IMR-90 (cell line): Measurements from ENCODE around the gene TRIM44. TPM values are rescaled to one million over a fixed set of nuclear protein-coding genes. Genes with fewer than 3 reads are reported as not detected.

Experiments
- ATAC-seq: fragments of 200-7000 bp; cut with Tn5 transposase; 2 replicates; pipeline ENCODE4 v1.9.1; 2020; ENCODE audit warnings: low read depth, mild to moderate bottlenecking, moderate library complexity
- BruUV-seq: library from RNA; stranded (reverse); fragments of 400-500 nt; replicated peaks from 2 replicates; lab custom pipeline; 2021; lab: Mats Ljungman, UMichigan
- CTCF ChIA-PET: fragments of 300-600 bp; formaldehyde crosslinking; extraction: SDS; loops from one replicate; lab custom pipeline; 2021; ENCODE audit warnings: antibody characterized with exemption; lab: Yijun Ruan, JAX
- POLR2A ChIA-PET: fragments of 300-600 bp; sonication (Branson Sonifier 250); formaldehyde crosslinking; loops from one replicate; lab custom pipeline; 2022; ENCODE audit warnings: antibody characterized with exemption; ENCODE audit not compliant: unreplicated experiment; lab: Charles Lee
- DNase-seq: peaks from one replicate; pipeline ENCODE4 v3.0.0; 2013
- H2AFZ ChIP-seq: replicated peaks from 2 replicates; pipeline ENCODE3; 2013; ENCODE audit warnings: low read length, mild to moderate bottlenecking; ENCODE audit not compliant: poor library complexity
- H2AK5ac ChIP-seq: 2 replicates; pipeline ENCODE4 v1.6.1; 2013; ENCODE audit warnings: low read depth, low read length, inconsistent platforms
- H2AK9ac ChIP-seq: replicated peaks from 2 replicates; pipeline ENCODE3; 2013; ENCODE audit warnings: mild to moderate bottlenecking, low read depth, low read length, moderate library complexity; ENCODE audit not compliant: poor library complexity
- H2BK120ac ChIP-seq: 2 replicates; pipeline ENCODE4 v1.6.1; 2013; ENCODE audit warnings: low read depth, low read length, inconsistent platforms
- H2BK15ac ChIP-seq: 3 replicates; pipeline ENCODE4 v1.6.1; 2013; ENCODE audit warnings: low read depth, low read length, inconsistent platforms
- H2BK20ac ChIP-seq: 2 replicates; pipeline ENCODE4 v1.6.1; 2013; ENCODE audit warnings: low read depth, mild to moderate bottlenecking, inconsistent platforms, low read length, moderate library complexity
- H2BK5ac ChIP-seq: 2 replicates; pipeline ENCODE4 v1.6.1; 2013; ENCODE audit warnings: mild to moderate bottlenecking, low read depth, low read length, inconsistent platforms; ENCODE audit not compliant: poor library complexity, severe bottlenecking
- H3K14ac ChIP-seq: replicated peaks from 2 replicates; pipeline ENCODE4 v1.6.1; 2013; ENCODE audit warnings: low read depth, low read length, inconsistent platforms
- H3K18ac ChIP-seq: 2 replicates; pipeline ENCODE4 v1.6.1; 2013; ENCODE audit warnings: low read depth, low read length, control low read depth
- H3K23ac ChIP-seq: 2 replicates; pipeline ENCODE4 v1.6.1; 2013; ENCODE audit warnings: low read depth, low read length, inconsistent platforms
- H3K27ac ChIP-seq: 2 replicates; pipeline ENCODE4 v1.5.1; 2013; ENCODE audit warnings: mild to moderate bottlenecking, control low read depth, low read length; ENCODE audit not compliant: insufficient read depth
- H3K27me3 ChIP-seq: 2 replicates; pipeline ENCODE4 v1.6.1; 2013; ENCODE audit warnings: low read length; ENCODE audit not compliant: control insufficient read depth, insufficient read depth
- H3K36me3 ChIP-seq: 2 replicates; pipeline ENCODE4 v1.6.1; 2013; ENCODE audit warnings: low read length, mixed read lengths; ENCODE audit not compliant: control insufficient read depth, insufficient read depth
- H3K4ac ChIP-seq: 2 replicates; pipeline ENCODE4 v1.6.1; 2013; ENCODE audit warnings: low read depth, low read length, inconsistent platforms
- H3K4me1 ChIP-seq: 2 replicates; pipeline ENCODE4 v1.6.1; 2013; ENCODE audit warnings: low read length, mixed read lengths; ENCODE audit not compliant: control insufficient read depth, insufficient read depth
- H3K4me2 ChIP-seq: 2 replicates; pipeline ENCODE4 v1.6.1; 2013; ENCODE audit warnings: low read depth, mild to moderate bottlenecking, control low read depth, low read length, moderate library complexity
- H3K4me3 ChIP-seq: 2 replicates; pipeline ENCODE4 v1.5.1; 2013; ENCODE audit warnings: low read depth, mild to moderate bottlenecking, control low read depth, low read length, moderate library complexity; ENCODE audit not compliant: insufficient read depth
- H3K56ac ChIP-seq: 2 replicates; pipeline ENCODE4 v1.6.1; 2013; ENCODE audit warnings: low read length, inconsistent platforms; ENCODE audit not compliant: insufficient read depth; ENCODE audit errors: extremely low read depth
- H3K79me1 ChIP-seq, 2 experiments: 2 replicates each; pipeline ENCODE4 v1.6.1; 2013; ENCODE audit warnings: low read length in 2 of 2, inconsistent platforms in 1 of 2, low read depth in 1 of 2
- H3K9ac ChIP-seq: 2 replicates; pipeline ENCODE4 v1.6.1; 2013; ENCODE audit warnings: low read depth, low read length, control low read depth
- H3K9me1 ChIP-seq: 2 replicates; pipeline ENCODE4 v1.6.1; 2013; ENCODE audit warnings: low read length, inconsistent platforms; ENCODE audit not compliant: insufficient read depth
- H3K9me3 ChIP-seq: 2 replicates; pipeline ENCODE4 v1.6.1; 2013; ENCODE audit warnings: low read length; ENCODE audit not compliant: control insufficient read depth, insufficient read depth
- H4K20me1 ChIP-seq: 2 replicates; pipeline ENCODE4 v1.6.1; 2013; ENCODE audit warnings: low read length, inconsistent platforms; ENCODE audit not compliant: insufficient read depth
- H4K5ac ChIP-seq: 2 replicates; pipeline ENCODE4 v1.6.1; 2013; ENCODE audit warnings: mild to moderate bottlenecking, low read depth, low read length, control low read depth
- H4K8ac ChIP-seq, 2 experiments: 2 replicates each; pipeline ENCODE4 v1.6.1; 2013; ENCODE audit warnings: low read depth in 2 of 2, low read length in 2 of 2, control low read depth in 1 of 2, inconsistent platforms in 1 of 2
- H4K91ac ChIP-seq: 2 replicates; pipeline ENCODE4 v1.6.1; 2013; ENCODE audit warnings: low read depth, low read length, inconsistent platforms; ENCODE audit not compliant: insufficient read depth
- BHLHE40 ChIP-seq: fragments of 150-350 bp; IDR thresholded peaks from 2 replicates; pipeline ENCODE4 v1.6.1; 2016; ENCODE audit warnings: mild to moderate bottlenecking, low read depth, low read length
- MAFK ChIP-seq: IDR thresholded peaks from 2 replicates; pipeline ENCODE4 v1.6.1; 2012; ENCODE audit warnings: low read depth, low read length, improper control_type of control experiment
- POLR2A ChIP-seq: IDR thresholded peaks from 2 replicates; pipeline ENCODE4 v1.6.1; 2012; ENCODE audit warnings: mild to moderate bottlenecking, low read depth, low read length
- RCOR1 ChIP-seq: IDR thresholded peaks from 2 replicates; pipeline ENCODE4 v1.6.1; 2012; ENCODE audit warnings: mild to moderate bottlenecking, low read length, improper control_type of control experiment; ENCODE audit not compliant: insufficient replicate concordance
- WGBS, 2 experiments: methylation state at CpG; one replicate each; pipeline versions ENCODE4 v1.1.5 to v1.1.7; 2013; ENCODE audit warnings: missing lambda C conversion rate in 2 of 2; ENCODE audit not compliant: insufficient read length in 1 of 2; ENCODE audit errors: extremely low coverage in 2 of 2; 5-methylcytosine and 5-hydroxymethylcytosine counted together
- dilution Hi-C: fragments of 300-500 bp; cut with HindIII; formaldehyde crosslinking; loops from one replicate; pipeline ENCODE4 v1.14.3; 2018; ENCODE audit warnings: low sequenced_read_pairs; ENCODE audit not compliant: unreplicated experiment
- in situ Hi-C: fragments of 300-500 bp; cut with MboI; formaldehyde crosslinking; loops from 3 replicates; pipeline ENCODE4 v1.14.3; 2019; ENCODE audit warnings: low sequenced_read_pairs, inconsistent platforms, mixed read lengths
- intact Hi-C: fragments of 100-400 bp; cut with micrococcal nuclease; formaldehyde crosslinking; loops from 2 replicates; pipeline ENCODE4 v1.10.0; 2022
- polyA plus RNA-seq, 3 experiments: library from polyadenylated mRNA; depleted of rRNA; stranded (reverse); fragments of >200 nt; gene quantifications; 2 replicates each; pipeline ENCODE4 v1.2.3, GENCODE V29; 2012; ENCODE audit warnings: low replicate concordance in 1 of 3
- total RNA-seq: library from RNA; depleted of rRNA; stranded (reverse); fragments of >200 nt; gene quantifications from 2 replicates; pipeline ENCODE4 v1.2.3, GENCODE V29; 2012
- TF ChIP-seq, protein P1 (sequence below): conservative IDR thresholded peaks from 2 replicates; pipeline ENCODE4 v1.5.1; 2012; ENCODE audit warnings: mild to moderate bottlenecking, low read depth, low read length, improper control_type of control experiment

The TRIM44 gene
- total and polyA plus RNA-seq, 2 of the 4 experiments (the other 2 are of a cell fraction) = 50.7 to 104 TPM

GRCh38 chr11:35620795-35621194 lies 41.8 kb upstream of the TRIM44 start:
- Histone ChIP-seq H3K18ac (peak overlapping the region; percentile 49; the same call in 1 of the 2 replicates), H3K9ac (peak overlapping the region; percentile 21; the same call in 1 of the 2 replicates), H3K27me3 (no peaks in the 10 kb centered on the region), H3K14ac (peak overlapping the region; percentile 84; the same call in 1 of the 2 replicates), H2BK120ac (peak overlapping the region; percentile 66; the same call in 1 of the 2 replicates), H3K79me1 (peaks cover 14 to 35% of the 10 kb centered on the region in 2 experiments), H3K23ac (peak overlapping the region; percentile 92; the same call in 1 of the 2 replicates), H3K4me2 (peak overlapping the region; percentile 66; the same call in 1 of the 2 replicates), H2BK20ac (peak overlapping the region; percentile 80; the same call in 1 of the 2 replicates), H3K56ac (peak overlapping the region; percentile 34; the same call in 1 of the 2 replicates), H2AK9ac (no peak overlapping the region), H3K27ac (no peak overlapping the region), H4K8ac (peak overlapping the region in 1 of 2 experiments; percentile 76; a peak in 2 of 4 replicates), H2BK5ac (peak overlapping the region; percentile 94), H3K4ac (peak overlapping the region; percentile 78; the same call in 1 of the 2 replicates), H4K5ac (no peak overlapping the region), H2BK15ac (peak overlapping the region; percentile 62; the same call in 1 of the 3 replicates), H4K20me1 (no peaks in the 10 kb centered on the region; the same call in 1 of the 2 replicates), H2AK5ac (peak overlapping the region; percentile 62; the same call in 1 of the 2 replicates), H3K36me3 (no peaks in the 10 kb centered on the region), H3K4me3 (no peak overlapping the region), H3K9me1 (peaks cover 14% of the 10 kb centered on the region), H2AFZ (no peak overlapping the region), H4K91ac (no peak overlapping the region), H3K4me1 (peaks cover 15% of the 10 kb centered on the region), H3K9me3 (no peaks in the 10 kb centered on the region)
- ChIA-PET POLR2A (no interaction called here), CTCF (no interaction called here)
- in situ Hi-C loops (loop anchor here (25.0 kb wide), 1 partner anchor 842 kb away; no protein-coding TSS in a partner anchor), dilution Hi-C loops (no loop called here), intact Hi-C loops (loop anchor here (5.0 to 10.0 kb wide), 3 partner anchors 57 to 167 kb away; no protein-coding TSS in a partner anchor)
- no CpG with 5 or more reads among the region's 2 CpGs for WGBS, 2 experiments
- TF ChIP-seq, protein P1, sequence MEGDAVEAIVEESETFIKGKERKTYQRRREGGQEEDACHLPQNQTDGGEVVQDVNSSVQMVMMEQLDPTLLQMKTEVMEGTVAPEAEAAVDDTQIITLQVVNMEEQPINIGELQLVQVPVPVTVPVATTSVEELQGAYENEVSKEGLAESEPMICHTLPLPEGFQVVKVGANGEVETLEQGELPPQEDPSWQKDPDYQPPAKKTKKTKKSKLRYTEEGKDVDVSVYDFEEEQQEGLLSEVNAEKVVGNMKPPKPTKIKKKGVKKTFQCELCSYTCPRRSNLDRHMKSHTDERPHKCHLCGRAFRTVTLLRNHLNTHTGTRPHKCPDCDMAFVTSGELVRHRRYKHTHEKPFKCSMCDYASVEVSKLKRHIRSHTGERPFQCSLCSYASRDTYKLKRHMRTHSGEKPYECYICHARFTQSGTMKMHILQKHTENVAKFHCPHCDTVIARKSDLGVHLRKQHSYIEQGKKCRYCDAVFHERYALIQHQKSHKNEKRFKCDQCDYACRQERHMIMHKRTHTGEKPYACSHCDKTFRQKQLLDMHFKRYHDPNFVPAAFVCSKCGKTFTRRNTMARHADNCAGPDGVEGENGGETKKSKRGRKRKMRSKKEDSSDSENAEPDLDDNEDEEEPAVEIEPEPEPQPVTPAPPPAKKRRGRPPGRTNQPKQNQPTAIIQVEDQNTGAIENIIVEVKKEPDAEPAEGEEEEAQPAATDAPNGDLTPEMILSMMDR = no peak
- no peak for TF ChIP-seq MAFK
- TF ChIP-seq POLR2A = no peak
- TF ChIP-seq RCOR1 = no peak
- no peak for TF ChIP-seq BHLHE40
- DNase-seq = no peak
- ATAC-seq = no peak
- no TSS peak for BruUV-seq
